ENCODE results near the gene WDR70.

DNA sequence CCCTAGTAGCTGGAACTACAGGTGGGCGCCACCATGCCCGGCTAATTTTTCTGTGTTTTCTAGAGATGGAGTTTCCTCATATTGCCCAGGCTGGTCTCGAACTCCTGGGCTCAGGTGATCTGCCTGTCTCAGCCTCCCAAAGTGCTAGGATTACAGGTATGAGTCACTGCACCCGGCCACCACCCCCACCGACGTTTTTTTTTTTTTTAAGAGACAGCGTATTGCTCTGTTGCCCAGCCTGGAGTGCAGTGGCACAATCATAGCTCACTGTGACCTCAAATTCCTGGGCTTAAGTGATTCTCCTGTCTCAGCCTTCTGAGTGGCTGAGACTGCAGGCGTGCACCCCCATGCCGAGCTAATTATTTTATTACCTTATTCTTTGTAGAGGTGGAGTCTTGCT is 38.2 kb downstream of the WDR70 start:
- TF ChIP-seq, protein P1, sequence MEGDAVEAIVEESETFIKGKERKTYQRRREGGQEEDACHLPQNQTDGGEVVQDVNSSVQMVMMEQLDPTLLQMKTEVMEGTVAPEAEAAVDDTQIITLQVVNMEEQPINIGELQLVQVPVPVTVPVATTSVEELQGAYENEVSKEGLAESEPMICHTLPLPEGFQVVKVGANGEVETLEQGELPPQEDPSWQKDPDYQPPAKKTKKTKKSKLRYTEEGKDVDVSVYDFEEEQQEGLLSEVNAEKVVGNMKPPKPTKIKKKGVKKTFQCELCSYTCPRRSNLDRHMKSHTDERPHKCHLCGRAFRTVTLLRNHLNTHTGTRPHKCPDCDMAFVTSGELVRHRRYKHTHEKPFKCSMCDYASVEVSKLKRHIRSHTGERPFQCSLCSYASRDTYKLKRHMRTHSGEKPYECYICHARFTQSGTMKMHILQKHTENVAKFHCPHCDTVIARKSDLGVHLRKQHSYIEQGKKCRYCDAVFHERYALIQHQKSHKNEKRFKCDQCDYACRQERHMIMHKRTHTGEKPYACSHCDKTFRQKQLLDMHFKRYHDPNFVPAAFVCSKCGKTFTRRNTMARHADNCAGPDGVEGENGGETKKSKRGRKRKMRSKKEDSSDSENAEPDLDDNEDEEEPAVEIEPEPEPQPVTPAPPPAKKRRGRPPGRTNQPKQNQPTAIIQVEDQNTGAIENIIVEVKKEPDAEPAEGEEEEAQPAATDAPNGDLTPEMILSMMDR (IDR thresholded peaks at IDR 0.05; ENCODE audit: insufficient read depth, low read depth, low read length) = no peak
- TF ChIP-seq EZH2 (IDR thresholded peaks at IDR 0.05; ENCODE audit: insufficient read depth, low read length) = no peak

Measured in astrocyte (in vitro differentiated cells and primary cell).